Inflammatory macrophage treated with lipopolysaccharide for 4 hours (primary cell): Measurements from ENCODE around the gene ENSA.
"Not testable (repeated sequence)": the region's sequence is repeated elsewhere in the genome, so short reads cannot be mapped to it uniquely, and the experiment has no call there.

Experiments used
- DNase-seq: peaks from one replicate; pipeline ENCODE4 v3.0.0-alpha.2; 2020

Gene ENSA

GRCh38 chr1:150579945-150580642 is 49.3 kb downstream of the ENSA start:
- no peak for DNase-seq

DNA sequence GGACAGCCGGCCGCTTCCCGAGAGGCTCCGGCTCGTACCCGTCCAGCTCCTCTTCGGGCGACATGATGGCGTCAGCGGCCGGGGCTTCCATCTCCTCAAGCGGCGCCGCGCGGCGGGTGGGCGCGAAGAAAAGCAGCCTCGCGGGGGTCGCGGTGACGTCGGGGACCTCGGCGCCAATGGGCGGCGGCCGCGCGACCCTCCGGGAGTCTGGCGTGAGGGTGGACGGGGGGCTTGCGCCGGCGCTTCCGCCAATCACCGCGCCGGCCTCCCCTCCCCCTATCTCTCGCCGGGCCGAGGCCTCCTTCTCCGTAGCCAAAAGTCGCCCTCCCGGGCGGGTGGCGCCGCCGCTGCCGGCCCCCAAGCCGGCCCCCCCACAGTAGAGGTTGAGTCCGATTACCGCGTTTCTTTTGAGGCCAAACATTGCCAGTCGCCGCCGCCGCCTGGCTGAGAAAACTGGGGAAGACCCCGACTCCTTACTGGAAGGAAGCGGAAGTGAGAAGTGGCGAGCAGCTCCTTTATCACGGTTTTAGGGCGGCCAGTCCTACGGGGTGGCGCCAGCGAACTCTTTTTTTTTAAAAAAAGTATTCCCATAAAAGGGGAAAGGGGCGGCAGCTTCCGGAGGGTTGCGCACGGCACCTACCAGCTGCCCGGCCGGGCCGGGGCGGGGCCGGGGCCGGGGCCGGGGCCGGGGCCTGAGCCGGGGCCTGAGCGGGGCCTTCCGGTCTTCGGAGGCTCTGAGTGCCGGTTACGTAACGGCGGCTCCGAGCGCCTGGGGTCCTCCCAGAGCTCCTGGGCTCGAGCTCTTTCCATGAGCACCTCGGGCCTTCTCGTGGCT is 50.1 kb downstream of the ENSA start, which contains the start of gene MCL1:
TSS of gene MCL1 (minus strand) at position 501 of the 835 bp plus-strand sequence. CDS start at position 421, 80 bp downstream.
- peak; percentile 98 for DNase-seq

GRCh38 chr1:150578272-150579109 is 50.9 kb downstream of the ENSA start:
- peak; percentile 97 for DNase-seq

GRCh38 chr1:150577557-150578271 is 51.7 kb downstream of the ENSA start:
- DNase-seq, result peak; percentile 63

- no peak for DNase-seq
These were observed 52.4 kb downstream of the ENSA start for GRCh38 chr1:150576794-150577556.

DNA sequence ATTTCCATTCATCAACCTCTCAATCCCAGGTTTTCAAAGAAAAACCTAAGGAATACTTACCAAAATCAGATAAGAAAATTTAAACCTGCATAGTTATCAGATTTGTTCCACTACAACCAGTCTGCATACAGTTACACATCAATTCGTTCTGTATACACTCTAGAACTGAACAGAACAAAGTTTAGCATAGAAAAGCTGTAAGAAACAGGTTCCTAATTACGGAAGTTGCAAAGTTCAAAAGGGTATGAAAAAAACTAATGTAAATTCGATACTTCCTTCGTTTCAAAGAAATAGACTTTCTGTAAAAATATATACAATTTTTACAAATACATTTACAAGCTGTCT is 53.1 kb downstream of the ENSA start:
- DNase-seq, result no peak

DNA sequence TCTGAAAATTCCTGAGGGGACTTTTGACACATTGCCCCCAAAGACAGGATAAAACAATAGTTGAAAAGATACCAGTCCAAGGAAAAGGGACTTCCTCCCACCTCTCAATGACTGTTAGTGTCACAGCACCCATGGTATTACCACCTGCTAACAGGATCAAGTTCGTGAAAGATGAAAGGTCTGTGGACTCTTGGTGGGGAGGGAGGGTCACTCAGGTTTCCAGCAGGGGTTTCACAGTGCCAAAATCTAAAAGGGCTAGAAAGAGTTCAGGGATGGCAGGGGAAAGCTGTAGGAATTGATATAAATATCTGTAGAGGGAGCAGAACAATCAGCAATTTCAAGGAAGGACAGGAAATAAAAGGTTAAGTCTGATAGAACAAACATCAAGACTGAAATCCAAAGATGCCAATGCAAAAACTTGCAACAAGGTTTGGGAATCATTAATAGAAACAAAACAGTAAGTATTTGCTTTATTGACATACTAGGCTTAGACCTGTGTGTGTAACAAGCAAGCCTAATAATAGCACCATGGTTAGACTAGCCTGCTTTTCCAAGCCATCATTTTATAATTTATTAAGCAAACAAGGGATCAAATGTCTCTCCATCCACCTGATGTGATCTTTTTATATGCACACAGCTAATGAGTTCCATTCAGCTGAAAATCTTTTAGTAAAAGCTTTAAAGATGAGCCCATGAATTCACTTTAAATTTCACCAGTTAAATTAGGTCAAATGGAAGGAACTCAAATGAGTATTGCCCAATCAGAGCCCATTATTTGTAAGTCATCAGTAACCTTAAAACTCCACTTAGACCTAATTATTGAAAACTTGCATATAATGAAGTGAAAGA is 53.7 kb downstream of the ENSA start:
- DNase-seq, result peak; percentile 55

DNA sequence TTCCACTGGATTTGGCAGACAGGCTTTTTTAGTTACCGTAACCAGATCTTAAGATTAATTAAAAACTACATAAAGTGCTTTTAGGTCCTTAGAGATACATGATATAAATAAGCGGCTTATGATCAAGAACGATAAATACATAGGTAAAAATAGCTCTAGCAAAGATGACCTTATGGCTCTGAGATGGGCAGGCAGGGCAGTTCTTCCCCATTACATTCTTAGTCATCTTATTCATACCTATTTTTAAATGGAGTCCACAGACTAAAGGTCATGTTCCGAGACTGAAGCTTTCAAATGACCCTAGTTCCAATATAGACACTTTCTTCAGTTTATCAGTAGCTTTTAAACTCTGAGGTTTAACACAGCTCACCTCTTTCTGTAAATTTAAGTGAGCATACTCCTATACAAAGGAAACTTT is 54.3 kb downstream of the ENSA start:
- no peak for DNase-seq

GRCh38 chr1:150574260-150575071 is 54.9 kb downstream of the ENSA start:
- no peak for DNase-seq

DNA sequence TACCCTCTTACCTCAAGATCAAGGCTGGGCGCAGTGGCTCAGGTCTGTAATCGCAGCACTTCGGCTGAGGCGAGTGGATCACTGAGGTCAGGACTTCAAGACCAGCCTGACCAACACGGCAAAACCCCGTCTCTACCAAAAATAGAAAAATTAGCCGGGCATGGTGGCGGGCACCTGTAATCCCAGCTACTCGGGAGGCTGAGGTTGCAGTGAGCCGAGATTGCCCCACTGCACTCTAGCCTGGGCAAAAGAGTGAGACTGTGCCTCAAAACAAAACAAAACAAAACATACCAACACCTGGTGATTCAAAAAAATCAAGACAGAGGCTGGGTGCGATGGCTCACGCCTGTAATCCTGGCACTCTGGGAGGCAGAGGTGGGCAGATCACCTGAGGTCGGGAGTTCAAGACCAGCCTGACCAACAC is 55.8 kb downstream of the ENSA start:
- DNase-seq, result not testable (repeated sequence)

DNA sequence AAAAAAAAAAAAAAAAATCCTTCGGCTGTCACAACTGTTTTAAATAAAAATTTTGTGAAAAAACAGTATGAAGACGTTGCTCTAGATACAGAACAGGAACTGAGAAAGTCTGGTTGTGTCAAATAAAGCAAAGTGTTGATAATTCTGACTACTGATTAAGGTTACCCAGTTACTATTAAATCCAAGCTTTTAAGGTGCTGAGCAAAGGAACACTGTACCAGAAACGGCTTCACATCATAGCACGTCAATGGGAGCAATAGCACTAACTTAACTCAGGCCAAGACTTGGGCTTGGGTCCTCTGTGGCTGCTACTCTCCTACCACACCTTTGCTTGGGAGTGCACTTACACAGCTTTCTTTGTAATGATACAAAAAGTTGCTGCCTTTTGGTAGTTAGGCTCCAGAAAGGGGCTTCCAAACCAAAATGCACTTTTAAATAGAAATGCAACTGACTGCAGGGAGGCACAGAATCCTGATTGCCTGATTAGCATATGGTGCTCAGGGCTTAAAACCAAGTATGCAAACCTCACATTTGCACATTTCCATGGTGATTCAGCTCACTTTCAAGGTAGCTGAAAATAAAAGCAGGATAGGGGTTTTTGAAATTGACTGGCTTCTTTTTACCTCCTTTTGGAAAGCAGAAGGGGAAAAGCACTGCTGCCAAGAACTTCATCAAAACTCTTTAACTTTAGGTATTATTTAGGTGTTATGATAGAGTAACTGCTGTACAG is 56.3 kb downstream of the ENSA start:
- DNase-seq, result no peak
